ENCODE data around the gene BACE1. TPM values are rescaled to one million over a fixed set of nuclear protein-coding genes. Genes with fewer than 3 reads are reported as not detected.

BACE1 gene
- total RNA-seq, 1 donor = 45.6 TPM

- H3K36me3 ChIP-seq (ENCODE audit: insufficient read depth, low read length) = no peaks in the 10 kb centered on the region
- no peaks in the 10 kb centered on the region for H3K27me3 ChIP-seq (ENCODE audit: insufficient read depth, low read length)
- H3K4me3 ChIP-seq (ENCODE audit: insufficient read depth, low read length) = no peak overlapping the region
- peaks cover 14% of the 10 kb centered on the region for H3K79me2 ChIP-seq (ENCODE audit: insufficient read depth, low read length)
- peak; percentile 81 for DNase-seq (ENCODE audit: insufficient read length, low spot score, missing footprints)
- TF ChIP-seq, protein P1, sequence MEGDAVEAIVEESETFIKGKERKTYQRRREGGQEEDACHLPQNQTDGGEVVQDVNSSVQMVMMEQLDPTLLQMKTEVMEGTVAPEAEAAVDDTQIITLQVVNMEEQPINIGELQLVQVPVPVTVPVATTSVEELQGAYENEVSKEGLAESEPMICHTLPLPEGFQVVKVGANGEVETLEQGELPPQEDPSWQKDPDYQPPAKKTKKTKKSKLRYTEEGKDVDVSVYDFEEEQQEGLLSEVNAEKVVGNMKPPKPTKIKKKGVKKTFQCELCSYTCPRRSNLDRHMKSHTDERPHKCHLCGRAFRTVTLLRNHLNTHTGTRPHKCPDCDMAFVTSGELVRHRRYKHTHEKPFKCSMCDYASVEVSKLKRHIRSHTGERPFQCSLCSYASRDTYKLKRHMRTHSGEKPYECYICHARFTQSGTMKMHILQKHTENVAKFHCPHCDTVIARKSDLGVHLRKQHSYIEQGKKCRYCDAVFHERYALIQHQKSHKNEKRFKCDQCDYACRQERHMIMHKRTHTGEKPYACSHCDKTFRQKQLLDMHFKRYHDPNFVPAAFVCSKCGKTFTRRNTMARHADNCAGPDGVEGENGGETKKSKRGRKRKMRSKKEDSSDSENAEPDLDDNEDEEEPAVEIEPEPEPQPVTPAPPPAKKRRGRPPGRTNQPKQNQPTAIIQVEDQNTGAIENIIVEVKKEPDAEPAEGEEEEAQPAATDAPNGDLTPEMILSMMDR (IDR thresholded peaks at IDR 0.05; ENCODE audit: extremely low read depth, low read depth, low read length) = no peak
- H3K4me2 ChIP-seq (ENCODE audit: insufficient read depth, low read length) = peak overlapping the region; percentile 45
- peaks cover 21% of the 10 kb centered on the region for H3K4me1 ChIP-seq (ENCODE audit: insufficient read depth, low read length)
- H3K27ac ChIP-seq (ENCODE audit: low read depth, low read length) = peak overlapping the region; percentile 0
- H2AFZ ChIP-seq (ENCODE audit: low read length) = no peak overlapping the region
- H3K9me3 ChIP-seq (ENCODE audit: low read depth, low read length) = no peaks in the 10 kb centered on the region
- H4K20me1 ChIP-seq (ENCODE audit: insufficient read depth, low read length) = peaks cover 8% of the 10 kb centered on the region
Measured at GRCh38 chr11:117319214-117319840, 3.3 kb upstream of the BACE1 start.

GRCh38 chr11:117318738-117319137 is 2.7 kb upstream of the BACE1 start:
- no peak overlapping the region for H3K4me3 ChIP-seq (ENCODE audit: insufficient read depth, low read length)
- H3K4me2 ChIP-seq (ENCODE audit: insufficient read depth, low read length) = no peak overlapping the region
- H3K27ac ChIP-seq (ENCODE audit: low read depth, low read length) = peak overlapping the region; percentile 0
- no peaks in the 10 kb centered on the region for H3K36me3 ChIP-seq (ENCODE audit: insufficient read depth, low read length)
- H3K4me1 ChIP-seq (ENCODE audit: insufficient read depth, low read length) = peaks cover 27% of the 10 kb centered on the region
- no peak for DNase-seq (ENCODE audit: insufficient read length, low spot score, missing footprints)
- no peaks in the 10 kb centered on the region for H3K9me3 ChIP-seq (ENCODE audit: low read depth, low read length)
- H3K27me3 ChIP-seq (ENCODE audit: insufficient read depth, low read length) = no peaks in the 10 kb centered on the region
- H4K20me1 ChIP-seq (ENCODE audit: insufficient read depth, low read length) = peaks cover 14% of the 10 kb centered on the region
- peaks cover 20% of the 10 kb centered on the region for H3K79me2 ChIP-seq (ENCODE audit: insufficient read depth, low read length)
- TF ChIP-seq, protein P1 (IDR thresholded peaks at IDR 0.05; ENCODE audit: extremely low read depth, low read depth, low read length) = no peak
- no peak overlapping the region for H2AFZ ChIP-seq (ENCODE audit: low read length)

DNA sequence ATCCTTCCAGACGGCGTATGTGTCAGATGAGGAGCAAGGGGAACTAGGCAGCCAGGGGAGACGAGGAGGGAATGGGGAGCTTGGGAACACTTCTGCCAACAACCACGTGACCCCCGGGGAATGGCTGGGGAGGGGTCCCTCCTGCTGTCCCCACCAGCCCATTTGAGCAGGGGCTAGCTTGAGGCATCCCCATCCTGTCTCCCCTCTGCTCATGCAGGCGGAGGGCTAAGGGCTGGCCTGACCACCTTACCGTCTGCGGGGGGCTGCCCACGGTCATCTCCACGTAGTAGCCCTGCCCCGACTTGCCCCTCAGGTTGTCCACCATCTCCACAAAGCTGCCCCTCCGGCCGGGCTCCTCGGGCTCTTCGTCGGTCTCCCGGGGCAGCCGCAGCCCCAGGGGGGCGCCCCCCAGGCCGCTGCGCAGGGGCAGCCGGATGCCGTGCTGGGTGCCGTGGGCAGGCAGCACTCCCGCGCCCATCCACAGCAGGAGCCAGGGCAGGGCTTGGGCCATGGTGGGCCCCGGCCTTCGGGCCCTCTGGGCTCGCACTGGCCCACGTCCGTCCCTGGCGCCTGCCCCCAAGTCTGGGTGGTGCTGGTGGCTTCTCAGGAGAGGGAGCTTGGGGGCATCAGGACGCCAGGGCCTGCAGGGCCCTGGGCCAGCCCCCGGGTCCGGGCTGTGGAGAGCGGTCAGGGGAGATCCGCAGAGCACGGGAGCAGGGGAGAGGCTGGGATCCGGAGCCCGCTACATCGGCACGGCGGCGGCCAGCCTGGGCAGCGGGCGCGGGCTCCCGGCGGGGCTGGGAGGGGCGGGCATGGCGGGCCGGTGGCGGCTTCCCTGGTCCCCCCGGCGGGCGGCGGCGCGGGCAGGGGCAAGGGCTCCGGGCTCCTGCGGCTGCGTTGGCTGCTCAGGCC is 515 bp downstream of the BACE1 start:
- Histone ChIP-seq H3K27ac (ENCODE audit: low read depth, low read length) (peak overlapping the region; percentile 51), H3K9me3 (ENCODE audit: low read depth, low read length) (no peaks in the 10 kb centered on the region), H4K20me1 (ENCODE audit: insufficient read depth, low read length) (peaks cover 19% of the 10 kb centered on the region), H3K4me1 (ENCODE audit: insufficient read depth, low read length) (peaks cover 27% of the 10 kb centered on the region), H3K4me2 (ENCODE audit: insufficient read depth, low read length) (peak overlapping the region; percentile 98), H3K27me3 (ENCODE audit: insufficient read depth, low read length) (no peaks in the 10 kb centered on the region), H3K79me2 (ENCODE audit: insufficient read depth, low read length) (peaks cover 26% of the 10 kb centered on the region), H3K4me3 (ENCODE audit: insufficient read depth, low read length) (peak overlapping the region; percentile 74), H3K36me3 (ENCODE audit: insufficient read depth, low read length) (no peaks in the 10 kb centered on the region), H2AFZ (ENCODE audit: low read length) (peak overlapping the region; percentile 94)
- TF ChIP-seq, protein P1 (IDR thresholded peaks at IDR 0.05; ENCODE audit: extremely low read depth, low read depth, low read length) = no peak
- DNase-seq (ENCODE audit: insufficient read length, low spot score, missing footprints) = peak; percentile 85

- Histone ChIP-seq H3K27ac (ENCODE audit: low read depth, low read length) (peak overlapping the region; percentile 51), H2AFZ (ENCODE audit: low read length) (peak overlapping the region; percentile 59), H4K20me1 (ENCODE audit: insufficient read depth, low read length) (peaks cover 19% of the 10 kb centered on the region), H3K9me3 (ENCODE audit: low read depth, low read length) (no peaks in the 10 kb centered on the region), H3K27me3 (ENCODE audit: insufficient read depth, low read length) (no peaks in the 10 kb centered on the region), H3K4me2 (ENCODE audit: insufficient read depth, low read length) (peak overlapping the region; percentile 98), H3K79me2 (ENCODE audit: insufficient read depth, low read length) (peaks cover 26% of the 10 kb centered on the region), H3K36me3 (ENCODE audit: insufficient read depth, low read length) (no peaks in the 10 kb centered on the region), H3K4me3 (ENCODE audit: insufficient read depth, low read length) (peak overlapping the region; percentile 74), H3K4me1 (ENCODE audit: insufficient read depth, low read length) (peaks cover 27% of the 10 kb centered on the region)
- no peak for DNase-seq (ENCODE audit: insufficient read length, low spot score, missing footprints)
- TF ChIP-seq, protein P1 (IDR thresholded peaks at IDR 0.05; ENCODE audit: extremely low read depth, low read depth, low read length) = no peak
Measured at GRCh38 chr11:117314840-117315239, 1.2 kb downstream of the BACE1 start.

Data from osteoblast (primary cell).